Calu3 (cell line): ENCODE data around the gene TMTC2. TPM values are rescaled to one million over a fixed set of nuclear protein-coding genes. Genes with fewer than 3 reads are reported as not detected.

ENCODE experiments used
- BruUV-seq: library from RNA; stranded (reverse); fragments of 400-500 nt; replicated peaks from 2 replicates; lab custom pipeline; 2021; lab: Mats Ljungman, UMichigan
- CTCF ChIA-PET: fragments of 300-600 bp; sonication (Branson Sonifier 250); formaldehyde crosslinking; loops from one replicate; lab custom pipeline; 2022; ENCODE audit warnings: antibody characterized with exemption; lab: Charles Lee
- DNase-seq: peaks from one replicate; pipeline ENCODE4 v3.0.0; 2022
- H3K27ac Mint-ChIP-seq: one replicate; pipeline ENCODE4 v1.8.0; 2022; ENCODE audit warnings: mixed read lengths; ENCODE audit not compliant: unreplicated experiment
- H3K27me3 Mint-ChIP-seq: one replicate; pipeline ENCODE4 v1.8.0; 2022; ENCODE audit warnings: mixed read lengths; ENCODE audit not compliant: unreplicated experiment
- H3K36me3 Mint-ChIP-seq: one replicate; pipeline ENCODE4 v1.8.0; 2022; ENCODE audit warnings: mild to moderate bottlenecking, moderate library complexity, mixed read lengths; ENCODE audit not compliant: insufficient read depth, unreplicated experiment
- H3K4me1 Mint-ChIP-seq: one replicate; pipeline ENCODE4 v1.8.0; 2022; ENCODE audit warnings: mild to moderate bottlenecking, low read depth, mixed read lengths; ENCODE audit not compliant: unreplicated experiment
- H3K4me3 Mint-ChIP-seq: one replicate; pipeline ENCODE4 v1.8.0; 2022; ENCODE audit warnings: mild to moderate bottlenecking, low read depth, moderate library complexity, mixed read lengths; ENCODE audit not compliant: unreplicated experiment
- H3K9me3 Mint-ChIP-seq: one replicate; pipeline ENCODE4 v1.8.0; 2022; ENCODE audit warnings: low read depth, mixed read lengths; ENCODE audit not compliant: unreplicated experiment
- CTCF ChIP-seq: fragments of 200-600 bp; IDR thresholded peaks from one replicate; pipeline ENCODE4 v1.8.0; 2022; ENCODE audit warnings: antibody characterized with exemption; ENCODE audit not compliant: unreplicated experiment
- intact Hi-C: fragments of 100-400 bp; cut with micrococcal nuclease; formaldehyde crosslinking; loops from one replicate; pipeline ENCODE4 v1.10.0; 2022; ENCODE audit not compliant: unreplicated experiment
- total RNA-seq: library from RNA; stranded (reverse); gene quantifications from 2 replicates; pipeline ENCODE4 v1.2.3, GENCODE V29; 2022

The TMTC2 gene
- total RNA-seq, 1 experiment from 2014 or later = 31.2 TPM

GRCh38 chr12:82950356-82950755 lies 263.6 kb downstream of the TMTC2 start:
- Mint-ChIP-seq H3K27ac (no peak overlapping the region), H3K27me3 (no peaks in the 10 kb centered on the region), H3K36me3 (no peaks in the 10 kb centered on the region), H3K4me1 (no peaks in the 10 kb centered on the region), H3K4me3 (no peak overlapping the region), H3K9me3 (no peaks in the 10 kb centered on the region)
- BruUV-seq = no TSS peak
- no peak for DNase-seq
- TF ChIP-seq CTCF = no peak
- CTCF ChIA-PET = interaction anchor here (0.6 kb wide), 1 partner anchor 1363 kb away, joined by 3 read pairs; no protein-coding TSS in a partner anchor
- intact Hi-C loops = no loop called here

- no TSS peak for BruUV-seq
- Mint-ChIP-seq H3K27ac (no peak overlapping the region), H3K27me3 (no peaks in the 10 kb centered on the region), H3K4me1 (no peaks in the 10 kb centered on the region), H3K9me3 (no peaks in the 10 kb centered on the region), H3K36me3 (no peaks in the 10 kb centered on the region), H3K4me3 (no peak overlapping the region)
- intact Hi-C loops = no loop called here
- CTCF ChIA-PET = no interaction called here
- no peak for DNase-seq
- no peak for TF ChIP-seq CTCF
Measured at GRCh38 chr12:82952946-82953345, 266.2 kb downstream of the TMTC2 start.

- no peaks in the 10 kb centered on the region for H3K27me3 Mint-ChIP-seq
- intact Hi-C loops = no loop called here
- CTCF ChIA-PET = no interaction called here
- no peaks in the 10 kb centered on the region for H3K4me1 Mint-ChIP-seq
- no peak overlapping the region for H3K27ac Mint-ChIP-seq
- DNase-seq = no peak
- no peak overlapping the region for H3K4me3 Mint-ChIP-seq
- TF ChIP-seq CTCF = no peak
- H3K36me3 Mint-ChIP-seq = no peaks in the 10 kb centered on the region
- no peaks in the 10 kb centered on the region for H3K9me3 Mint-ChIP-seq
- no TSS peak for BruUV-seq
Measured at GRCh38 chr12:82953397-82953796, 266.7 kb downstream of the TMTC2 start.

- intact Hi-C loops = no loop called here
- no peak for DNase-seq
- Mint-ChIP-seq H3K27ac (no peak overlapping the region), H3K4me3 (no peak overlapping the region), H3K9me3 (no peaks in the 10 kb centered on the region), H3K27me3 (no peaks in the 10 kb centered on the region), H3K36me3 (no peaks in the 10 kb centered on the region), H3K4me1 (no peaks in the 10 kb centered on the region)
- TF ChIP-seq CTCF = no peak
- BruUV-seq = no TSS peak
- CTCF ChIA-PET = no interaction called here
Measured at GRCh38 chr12:82954064-82954463, 267.4 kb downstream of the TMTC2 start.
